Measurements from ENCODE around the gene TLE2. TPM values are rescaled to one million over a fixed set of nuclear protein-coding genes. Genes with fewer than 3 reads are reported as not detected.

Gene TLE2
- total RNA-seq (2014; rRNA removed; shearing (Covaris generic)): 1.6 and 1.7 TPM in 2 replicates
- total RNA-seq (2022): 1.1 and 1.2 TPM in 2 replicates
- percentile 18 among the genes with signal in this experiment for Bru-seq, nascent RNA
- percentile 19 among the genes with signal in this experiment for BruChase-seq, experiment 1, labeled RNA remaining after a 6-hour chase
- BruChase-seq, experiment 2, labeled RNA remaining after a 2-hour chase: percentile 16 among the genes with signal in this experiment
- long read RNA-seq, partial matches to known transcripts: 0 of 1 reads
- long read RNA-seq, other reads (novel, unspliced or antisense): 1 of 1 reads

- Histone ChIP-seq H3K4me3 (ENCODE audit: low read depth, low read length, poor library complexity, severe bottlenecking) (peak within 1 kb of the TSS; percentile 55), H3K4me2 (ENCODE audit: low read length) (peak within 1 kb of the TSS; percentile 59)
Measured at GRCh38 chr19:3029065-3029923, at the start of gene TLE2. Gene TLE2 (minus strand): TSS chr19:3029280. CDS start chr19:3028904, 376 bp downstream.

GRCh38 chr19:3075605-3076431, 46.7 kb upstream of the TLE2 start:
- Histone ChIP-seq H3K27ac (ENCODE audit: low read depth, low read length, poor library complexity, severe bottlenecking) (no peak overlapping the region), H3K9me2 (ENCODE audit: insufficient read depth, low read length) (no peaks in the 10 kb centered on the region), H3K4me1 (ENCODE audit: insufficient read depth, low read length, poor library complexity, severe bottlenecking) (peaks cover 20% of the 10 kb centered on the region), H3K4me3 (ENCODE audit: low read depth, low read length, poor library complexity, severe bottlenecking) (peak overlapping the region; percentile 42), H4K20me1 (ENCODE audit: insufficient read depth, low read length) (no peaks in the 10 kb centered on the region), H3K36me3 (ENCODE audit: insufficient read depth, low read length) (no peaks in the 10 kb centered on the region), H2AFZ (ENCODE audit: low read length) (peak overlapping the region; percentile 73; the same call in 1 of the 2 replicates), H3K4me2 (ENCODE audit: low read length) (peak overlapping the region; percentile 63), H3K9me3 (ENCODE audit: low read length) (no peaks in the 10 kb centered on the region), H3K79me2 (ENCODE audit: insufficient read depth, low read depth, low read length) (no peaks in the 10 kb centered on the region)
- CTCF ChIA-PET (ENCODE audit: unreplicated experiment): interaction anchor here (0.7 to 0.8 kb wide), 2 partner anchors 37 to 124 kb away, joined by 3 read pairs; no protein-coding TSS in a partner anchor
- DNase-seq (ENCODE audit: low spot score): peak; percentile 72
- POLR2A ChIA-PET: no interaction called here
- BruUV-seq (replicated peaks): no TSS peak
- intact Hi-C loops (cut with micrococcal nuclease; ENCODE audit: unreplicated experiment): loop anchor here (1.0 to 2.0 kb wide), 3 partner anchors 28 to 87 kb away; no protein-coding TSS in a partner anchor
- TF ChIP-seq EZH2phosphoT487 (IDR thresholded peaks at IDR 0.05; ENCODE audit: borderline replicate concordance, low read depth, low read length): no peak
- TF ChIP-seq, protein P1, sequence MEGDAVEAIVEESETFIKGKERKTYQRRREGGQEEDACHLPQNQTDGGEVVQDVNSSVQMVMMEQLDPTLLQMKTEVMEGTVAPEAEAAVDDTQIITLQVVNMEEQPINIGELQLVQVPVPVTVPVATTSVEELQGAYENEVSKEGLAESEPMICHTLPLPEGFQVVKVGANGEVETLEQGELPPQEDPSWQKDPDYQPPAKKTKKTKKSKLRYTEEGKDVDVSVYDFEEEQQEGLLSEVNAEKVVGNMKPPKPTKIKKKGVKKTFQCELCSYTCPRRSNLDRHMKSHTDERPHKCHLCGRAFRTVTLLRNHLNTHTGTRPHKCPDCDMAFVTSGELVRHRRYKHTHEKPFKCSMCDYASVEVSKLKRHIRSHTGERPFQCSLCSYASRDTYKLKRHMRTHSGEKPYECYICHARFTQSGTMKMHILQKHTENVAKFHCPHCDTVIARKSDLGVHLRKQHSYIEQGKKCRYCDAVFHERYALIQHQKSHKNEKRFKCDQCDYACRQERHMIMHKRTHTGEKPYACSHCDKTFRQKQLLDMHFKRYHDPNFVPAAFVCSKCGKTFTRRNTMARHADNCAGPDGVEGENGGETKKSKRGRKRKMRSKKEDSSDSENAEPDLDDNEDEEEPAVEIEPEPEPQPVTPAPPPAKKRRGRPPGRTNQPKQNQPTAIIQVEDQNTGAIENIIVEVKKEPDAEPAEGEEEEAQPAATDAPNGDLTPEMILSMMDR (conservative IDR thresholded peaks at IDR 0.05; ENCODE audit: low read length): peak; percentile 90

More at GRCh38 chr19:3029065-3029923, at the start of gene TLE2:
- H3K4me1 ChIP-seq (ENCODE audit: insufficient read depth, low read length, poor library complexity, severe bottlenecking): peaks cover 23% of the 10 kb centered on the region
- H3K27ac ChIP-seq (ENCODE audit: low read depth, low read length, poor library complexity, severe bottlenecking): no peak within 1 kb of the TSS
- H3K79me2 ChIP-seq (ENCODE audit: insufficient read depth, low read depth, low read length): no peaks in the 10 kb centered on the region
- no peak for DNase-seq (ENCODE audit: low spot score)
- H3K9me2 ChIP-seq (ENCODE audit: insufficient read depth, low read length): no peaks in the 10 kb centered on the region
- BruUV-seq (replicated peaks): no TSS peak
- intact Hi-C loops (cut with micrococcal nuclease; ENCODE audit: unreplicated experiment): no loop called here
- no peaks in the 10 kb centered on the region for H3K9me3 ChIP-seq (ENCODE audit: low read length)
- no peaks in the 10 kb centered on the region for H3K36me3 ChIP-seq (ENCODE audit: insufficient read depth, low read length)
- POLR2A ChIA-PET: no interaction called here
- TF ChIP-seq, protein P1 (conservative IDR thresholded peaks at IDR 0.05; ENCODE audit: low read length): no peak
- no peak for TF ChIP-seq EZH2phosphoT487 (IDR thresholded peaks at IDR 0.05; ENCODE audit: borderline replicate concordance, low read depth, low read length)
- no peaks in the 10 kb centered on the region for H4K20me1 ChIP-seq (ENCODE audit: insufficient read depth, low read length)
- CTCF ChIA-PET (ENCODE audit: unreplicated experiment): no interaction called here
- H2AFZ ChIP-seq (ENCODE audit: low read length): no peak within 1 kb of the TSS
